ENCODE results near the gene C4orf33. TPM values are rescaled to one million over a fixed set of nuclear protein-coding genes. Genes with fewer than 3 reads are reported as not detected.

Gene C4orf33
- total RNA-seq, 2 experiments from 2014 or later, result 11.8 to 18.6 TPM

GRCh38 chr4:129162450-129162849 lies 66.5 kb downstream of the C4orf33 start:
- Histone ChIP-seq H3K79me2 (ENCODE audit: insufficient read depth, low read depth, low read length) (no peaks in the 10 kb centered on the region), H3K27ac (ENCODE audit: low read depth, low read length, poor library complexity, severe bottlenecking) (no peak overlapping the region), H4K20me1 (ENCODE audit: insufficient read depth, low read length) (no peaks in the 10 kb centered on the region), H3K4me3 (ENCODE audit: low read depth, low read length, poor library complexity, severe bottlenecking) (no peak overlapping the region), H3K4me1 (ENCODE audit: insufficient read depth, low read length, poor library complexity, severe bottlenecking) (no peaks in the 10 kb centered on the region), H3K4me2 (ENCODE audit: low read length) (no peak overlapping the region), H2AFZ (ENCODE audit: low read length) (no peak overlapping the region), H3K9me3 (ENCODE audit: low read length) (no peaks in the 10 kb centered on the region), H3K9me2 (ENCODE audit: insufficient read depth, low read length) (no peaks in the 10 kb centered on the region), H3K36me3 (ENCODE audit: insufficient read depth, low read length) (no peaks in the 10 kb centered on the region)
- no peak for DNase-seq (ENCODE audit: low spot score)
- intact Hi-C loops (cut with micrococcal nuclease; ENCODE audit: unreplicated experiment), result no loop called here
- POLR2A ChIA-PET, result interaction anchor here (0.5 kb wide), 1 partner anchor 729 kb away, joined by 3 read pairs; no protein-coding TSS in a partner anchor
- CTCF ChIA-PET (ENCODE audit: unreplicated experiment), result no interaction called here
- BruUV-seq (replicated peaks), result no TSS peak
- TF ChIP-seq CTCF (conservative IDR thresholded peaks at IDR 0.05; ENCODE audit: low read length), result no peak
- TF ChIP-seq EZH2phosphoT487 (IDR thresholded peaks at IDR 0.05; ENCODE audit: borderline replicate concordance, low read depth, low read length), result no peak

- intact Hi-C loops (cut with micrococcal nuclease; ENCODE audit: unreplicated experiment), result no loop called here
- no peak overlapping the region for H2AFZ ChIP-seq (ENCODE audit: low read length)
- H3K4me3 ChIP-seq (ENCODE audit: low read depth, low read length, poor library complexity, severe bottlenecking), result no peak overlapping the region
- no peak overlapping the region for H3K27ac ChIP-seq (ENCODE audit: low read depth, low read length, poor library complexity, severe bottlenecking)
- no peaks in the 10 kb centered on the region for H3K79me2 ChIP-seq (ENCODE audit: insufficient read depth, low read depth, low read length)
- ChIA-PET CTCF (ENCODE audit: unreplicated experiment) (no interaction called here), POLR2A (no interaction called here)
- no peaks in the 10 kb centered on the region for H4K20me1 ChIP-seq (ENCODE audit: insufficient read depth, low read length)
- DNase-seq (ENCODE audit: low spot score), result no peak
- no peak for TF ChIP-seq EZH2phosphoT487 (IDR thresholded peaks at IDR 0.05; ENCODE audit: borderline replicate concordance, low read depth, low read length)
- BruUV-seq (replicated peaks), result no TSS peak
- no peaks in the 10 kb centered on the region for H3K9me3 ChIP-seq (ENCODE audit: low read length)
- H3K9me2 ChIP-seq (ENCODE audit: insufficient read depth, low read length), result no peaks in the 10 kb centered on the region
- H3K36me3 ChIP-seq (ENCODE audit: insufficient read depth, low read length), result no peaks in the 10 kb centered on the region
- H3K4me2 ChIP-seq (ENCODE audit: low read length), result no peak overlapping the region
- no peaks in the 10 kb centered on the region for H3K4me1 ChIP-seq (ENCODE audit: insufficient read depth, low read length, poor library complexity, severe bottlenecking)
These were observed 67.5 kb downstream of the C4orf33 start for GRCh38 chr4:129163427-129163826.

- no peaks in the 10 kb centered on the region for H3K9me2 ChIP-seq (ENCODE audit: insufficient read depth, low read length)
- H4K20me1 ChIP-seq (ENCODE audit: insufficient read depth, low read length), result no peaks in the 10 kb centered on the region
- H3K36me3 ChIP-seq (ENCODE audit: insufficient read depth, low read length), result no peaks in the 10 kb centered on the region
- intact Hi-C loops (cut with micrococcal nuclease; ENCODE audit: unreplicated experiment), result no loop called here
- POLR2A ChIA-PET, result no interaction called here
- no peak overlapping the region for H3K4me2 ChIP-seq (ENCODE audit: low read length)
- no peaks in the 10 kb centered on the region for H3K4me1 ChIP-seq (ENCODE audit: insufficient read depth, low read length, poor library complexity, severe bottlenecking)
- H3K4me3 ChIP-seq (ENCODE audit: low read depth, low read length, poor library complexity, severe bottlenecking), result no peak overlapping the region
- DNase-seq (ENCODE audit: low spot score), result no peak
- no TSS peak for BruUV-seq (replicated peaks)
- no peaks in the 10 kb centered on the region for H3K9me3 ChIP-seq (ENCODE audit: low read length)
- no peak overlapping the region for H2AFZ ChIP-seq (ENCODE audit: low read length)
- H3K79me2 ChIP-seq (ENCODE audit: insufficient read depth, low read depth, low read length), result no peaks in the 10 kb centered on the region
- TF ChIP-seq CTCF (conservative IDR thresholded peaks at IDR 0.05; ENCODE audit: low read length) (no peak), EZH2phosphoT487 (IDR thresholded peaks at IDR 0.05; ENCODE audit: borderline replicate concordance, low read depth, low read length) (no peak)
- H3K27ac ChIP-seq (ENCODE audit: low read depth, low read length, poor library complexity, severe bottlenecking), result no peak overlapping the region
- CTCF ChIA-PET (ENCODE audit: unreplicated experiment), result no interaction called here
These were observed 68.3 kb downstream of the C4orf33 start for GRCh38 chr4:129164243-129164642.

Other genes starting within 250 kb of the C4orf33 start
- gene SCLT1, start 2.6 kb upstream of the C4orf33 start, total RNA-seq (2014; rRNA removed; shearing (Covaris generic)), result 36.9 and 42.5 TPM in 2 replicates
- gene SCLT1, start 2.6 kb upstream of the C4orf33 start, total RNA-seq (2022), result 42.0 and 46.7 TPM in 2 replicates